Lower lobe of right lung (tissue), 2 donors: Measurements from ENCODE around the gene TMEM242. TPM values are rescaled to one million over a fixed set of nuclear protein-coding genes. Genes with fewer than 3 reads are reported as not detected.
A peak's percentile ranks its signal among the peaks of the same experiment; 100 is the strongest.

Source experiments
- ATAC-seq, 2 donors: fragments of 200-7000 bp; cut with Tn5 transposase; one replicate each; pipeline ENCODE4 v1.9.1; 2020 to 2022; ENCODE audit warnings: mild to moderate bottlenecking in 2 of 2, moderate library complexity in 2 of 2
- DNase-seq: peaks from one replicate; pipeline ENCODE4 v3.0.0-alpha.2; 2020
- H3K27ac ChIP-seq: fragments of 200-600 bp; one replicate; pipeline ENCODE4 v1.8.0; 2022
- H3K27me3 ChIP-seq: fragments of 200-600 bp; one replicate; pipeline ENCODE4 v1.8.0; 2022; ENCODE audit warnings: low read depth
- H3K36me3 ChIP-seq: fragments of 200-600 bp; one replicate; pipeline ENCODE4 v1.8.0; 2022; ENCODE audit warnings: mild to moderate bottlenecking
- H3K4me1 ChIP-seq: fragments of 200-600 bp; one replicate; pipeline ENCODE4 v1.8.0; 2022
- H3K4me3 ChIP-seq: fragments of 200-600 bp; one replicate; pipeline ENCODE4 v1.8.0; 2022; ENCODE audit warnings: mild to moderate bottlenecking
- H3K9me3 ChIP-seq: fragments of 200-600 bp; one replicate; pipeline ENCODE4 v1.8.0; 2022
- CTCF ChIP-seq: fragments of 200-600 bp; IDR thresholded peaks from one replicate; pipeline ENCODE4 v1.8.0; 2022; ENCODE audit warnings: antibody characterized with exemption, mild to moderate bottlenecking
- intact Hi-C: fragments of 100-400 bp; cut with DNase I; formaldehyde crosslinking; loops from one replicate; pipeline ENCODE4 v1.11.0; 2022
- total RNA-seq: library from RNA; stranded (reverse); fragmentation: NEBNext Ultra II Directional; extraction: Animal tissue kit (Norgen Biotek cat#: 25700); gene quantifications from one replicate; pipeline ENCODE4 v1.2.1, GENCODE V29; 2021
- donor health status: DM: no; HTN: yes; CAD: no; lungs with severe emphysema.

TMEM242 gene
- total RNA-seq, 1 donor from 2014 or later, result 10.9 TPM

DNA sequence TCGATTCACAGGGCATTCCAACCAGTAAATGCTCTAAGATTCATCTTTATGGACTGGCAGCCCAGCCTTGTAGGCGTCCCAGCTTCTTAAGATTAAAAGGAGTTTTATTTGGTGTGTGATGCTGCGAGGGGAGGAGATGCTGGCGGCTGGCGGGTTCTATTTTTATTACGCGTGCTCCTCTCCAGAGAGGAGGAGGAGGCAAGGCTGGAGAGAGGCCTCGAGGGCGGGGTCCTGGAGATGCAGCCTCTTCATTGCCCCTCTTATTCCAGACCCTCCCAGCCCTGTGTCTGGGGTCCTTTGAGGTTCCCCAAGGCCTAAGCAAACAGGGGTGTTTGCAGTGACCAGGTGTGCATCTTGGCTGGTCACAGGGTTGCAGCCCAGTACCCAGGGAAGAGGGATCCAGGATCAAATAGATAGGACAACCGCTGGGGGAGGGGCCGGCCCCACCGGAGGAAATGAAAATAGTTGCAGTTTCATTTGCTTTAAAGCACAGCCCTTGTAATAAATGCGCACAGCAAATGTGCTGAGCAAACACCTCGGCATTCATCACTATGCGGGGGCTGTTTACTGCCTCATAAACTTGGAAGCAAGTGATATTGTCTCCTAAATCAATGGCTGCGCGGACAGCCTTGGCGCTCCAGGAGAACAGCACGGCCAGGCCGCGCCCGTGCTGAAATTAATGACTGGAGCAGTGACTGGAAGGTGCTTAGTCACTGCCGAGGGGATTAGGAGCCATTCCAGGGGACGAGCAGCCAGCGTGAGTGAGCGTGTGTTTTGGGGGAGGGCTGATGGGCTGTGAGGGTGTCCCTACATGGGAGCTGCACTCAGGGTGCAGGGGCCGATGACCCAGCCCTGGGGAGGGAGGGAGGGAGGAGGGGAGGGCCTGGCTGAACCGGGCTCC lies 83.0 kb downstream of the TMEM242 start:
- intact Hi-C loops, result no loop called here
- no peaks in the 10 kb centered on the region for H3K9me3 ChIP-seq
- TF ChIP-seq CTCF, result no peak
- H3K27ac ChIP-seq, result no peak overlapping the region
- no peaks in the 10 kb centered on the region for H3K36me3 ChIP-seq
- DNase-seq, result no peak
- H3K27me3 ChIP-seq, result peaks cover 20% of the 10 kb centered on the region
- peaks cover 17% of the 10 kb centered on the region for H3K4me1 ChIP-seq
- ATAC-seq, result no peak
- peak overlapping the region; percentile 17 for H3K4me3 ChIP-seq

DNA sequence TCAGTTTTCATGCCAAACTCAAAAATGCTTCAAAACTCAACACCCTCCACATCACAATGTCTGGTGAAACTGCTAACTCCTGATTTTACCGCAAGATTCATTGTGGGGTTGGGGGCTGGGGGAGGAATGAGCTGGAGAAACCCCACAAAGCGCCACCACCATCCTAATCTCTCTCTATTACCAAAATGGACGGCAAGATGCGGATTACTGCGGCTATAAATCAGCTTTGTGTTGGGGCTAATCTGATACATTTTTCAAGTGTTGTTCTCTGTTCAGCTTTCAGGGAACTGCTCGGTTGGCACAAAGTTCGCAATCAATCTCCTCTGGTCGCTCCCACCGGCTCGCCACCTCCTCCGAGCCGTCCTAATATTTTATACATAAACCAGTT lies 83.7 kb downstream of the TMEM242 start:
- ATAC-seq (no peak), DNase-seq (no peak)
- Histone ChIP-seq H3K36me3 (no peaks in the 10 kb centered on the region), H3K4me3 (peak overlapping the region; percentile 17), H3K27me3 (peaks cover 26% of the 10 kb centered on the region), H3K27ac (no peak overlapping the region), H3K4me1 (peaks cover 22% of the 10 kb centered on the region), H3K9me3 (no peaks in the 10 kb centered on the region)
- intact Hi-C loops, result no loop called here
- no peak for TF ChIP-seq CTCF

Other genes starting within 250 kb of the TMEM242 start
- 9.3 TPM for gene ZDHHC14, start 57.7 kb upstream of the TMEM242 start, total RNA-seq